HG03175 (cell line): ENCODE measurements around the gene PRDM16.
"Not testable (repeated sequence)": the region's sequence is repeated elsewhere in the genome, so short reads cannot be mapped to it uniquely, and the experiment has no call there.

Experiments
- ATAC-seq: cut with Tn5 transposase; IDR thresholded peaks from one replicate; pipeline ENCODE4 v1.9.1; 2021; ENCODE audit warnings: mild to moderate bottlenecking, moderate library complexity; ENCODE audit not compliant: unreplicated experiment

The PRDM16 gene

GRCh38 chr1:3156936-3157335 lies 87.9 kb downstream of the PRDM16 start:
- ATAC-seq, result no peak

- ATAC-seq, result no peak
These were observed 89.3 kb downstream of the PRDM16 start for GRCh38 chr1:3158347-3158746.

- no peak for ATAC-seq
These were observed 90.1 kb downstream of the PRDM16 start for GRCh38 chr1:3159121-3159520.

- no peak for ATAC-seq
These were observed 91.0 kb downstream of the PRDM16 start for GRCh38 chr1:3159996-3160395.

- ATAC-seq, result no peak
These were observed 91.7 kb downstream of the PRDM16 start for GRCh38 chr1:3160647-3161145.

- ATAC-seq, result no peak
These were observed 92.3 kb downstream of the PRDM16 start for GRCh38 chr1:3161176-3161840.

GRCh38 chr1:3162322-3162882 lies 93.4 kb downstream of the PRDM16 start:
- ATAC-seq, result no peak

- ATAC-seq, result no peak
These were observed 94.4 kb downstream of the PRDM16 start for GRCh38 chr1:3163356-3163755.

GRCh38 chr1:3164671-3165070 lies 95.7 kb downstream of the PRDM16 start:
- no peak for ATAC-seq

GRCh38 chr1:3165189-3165588 lies 96.2 kb downstream of the PRDM16 start:
- ATAC-seq, result not testable (repeated sequence)

- no peak for ATAC-seq
These were observed 97.4 kb downstream of the PRDM16 start for GRCh38 chr1:3166206-3166918.

GRCh38 chr1:3167255-3167654 lies 98.3 kb downstream of the PRDM16 start:
- no peak for ATAC-seq

- ATAC-seq, result no peak
These were observed 99.7 kb downstream of the PRDM16 start for GRCh38 chr1:3168678-3169077.

GRCh38 chr1:3169665-3170356 lies 100.8 kb downstream of the PRDM16 start:
- ATAC-seq, result no peak

GRCh38 chr1:3170561-3171453 lies 101.8 kb downstream of the PRDM16 start:
- no peak for ATAC-seq

GRCh38 chr1:3171761-3172160 lies 102.8 kb downstream of the PRDM16 start:
- ATAC-seq, result no peak

GRCh38 chr1:3172431-3173380 lies 103.7 kb downstream of the PRDM16 start:
- ATAC-seq, result no peak

- no peak for ATAC-seq
These were observed 104.5 kb downstream of the PRDM16 start for GRCh38 chr1:3173381-3173980.
